MCF 10A (cell line): ENCODE results near the gene COLEC12. TPM values are rescaled to one million over a fixed set of nuclear protein-coding genes. Genes with fewer than 3 reads are reported as not detected.

Experiments
- BruUV-seq: library from RNA; stranded (reverse); fragments of 400-500 nt; replicated peaks from 2 replicates; lab custom pipeline; 2021; lab: Mats Ljungman, UMichigan
- CTCF ChIA-PET: fragments of 300-600 bp; sonication (Branson Sonifier 250); formaldehyde crosslinking; extraction: SDS; loops from one replicate; lab custom pipeline; 2021; ENCODE audit warnings: antibody characterized with exemption, inconsistent platforms; lab: Yijun Ruan, JAX
- POLR2A ChIA-PET: fragments of 300-600, 350-650 bp; sonication (Branson Sonifier 250); formaldehyde crosslinking; extraction: SDS; loops from one replicate; lab custom pipeline; 2020; ENCODE audit warnings: antibody characterized with exemption, inconsistent platforms; lab: Yijun Ruan, JAX
- DNase-seq: peaks from one replicate; pipeline ENCODE4 v3.0.0-alpha.2; 2018; ENCODE audit not compliant: unreplicated experiment
- H3K27ac Mint-ChIP-seq: one replicate; pipeline ENCODE4 v1.8.0; 2022; ENCODE audit warnings: mild to moderate bottlenecking, low read depth, mixed read lengths; ENCODE audit not compliant: unreplicated experiment
- H3K27me3 Mint-ChIP-seq: one replicate; pipeline ENCODE4 v1.8.0; 2022; ENCODE audit warnings: mixed read lengths; ENCODE audit not compliant: insufficient read depth, unreplicated experiment
- H3K36me3 Mint-ChIP-seq: one replicate; pipeline ENCODE4 v1.8.0; 2022; ENCODE audit warnings: mild to moderate bottlenecking, moderate library complexity, mixed read lengths; ENCODE audit not compliant: insufficient read depth, unreplicated experiment
- H3K4me1 Mint-ChIP-seq: one replicate; pipeline ENCODE4 v1.8.0; 2022; ENCODE audit warnings: mixed read lengths; ENCODE audit not compliant: insufficient read depth, unreplicated experiment
- H3K4me3 Mint-ChIP-seq: one replicate; pipeline ENCODE4 v1.8.0; 2022; ENCODE audit warnings: mild to moderate bottlenecking, moderate library complexity, mixed read lengths; ENCODE audit not compliant: unreplicated experiment
- H3K9me3 Mint-ChIP-seq: one replicate; pipeline ENCODE4 v1.8.0; 2022; ENCODE audit warnings: mixed read lengths; ENCODE audit not compliant: unreplicated experiment
- CTCF ChIP-seq: fragments of 200-600 bp; IDR thresholded peaks from one replicate; pipeline ENCODE4 v1.8.0; 2022; ENCODE audit warnings: antibody characterized with exemption, mild to moderate bottlenecking; ENCODE audit not compliant: unreplicated experiment
- intact Hi-C: fragments of 100-400 bp; cut with micrococcal nuclease; formaldehyde crosslinking; loops from 2 replicates; pipeline ENCODE4 v1.14.1; 2022
- total RNA-seq: library from RNA; stranded (reverse); gene quantifications from 2 replicates; pipeline ENCODE4 v1.2.3, GENCODE V29; 2022

COLEC12 gene
- total RNA-seq, 1 experiment from 2014 or later = 0.05 TPM

- ChIA-PET CTCF (interaction anchor here (0.6 kb wide), 2 partner anchors 20 to 26 kb away, joined by 3 to 4 read pairs; no protein-coding TSS in a partner anchor), POLR2A (no interaction called here)
- H3K27me3 Mint-ChIP-seq = no peaks in the 10 kb centered on the region
- no peak for TF ChIP-seq CTCF
- intact Hi-C loops = no loop called here
- DNase-seq = no peak
- peaks cover 23% of the 10 kb centered on the region for H3K9me3 Mint-ChIP-seq
- no peak overlapping the region for H3K4me3 Mint-ChIP-seq
- H3K36me3 Mint-ChIP-seq = no peaks in the 10 kb centered on the region
- no peak overlapping the region for H3K27ac Mint-ChIP-seq
- BruUV-seq = no TSS peak
- H3K4me1 Mint-ChIP-seq = no peaks in the 10 kb centered on the region
Measured at GRCh38 chr18:371609-371982, 128.9 kb downstream of the COLEC12 start.

GRCh38 chr18:370751-371608 lies 129.5 kb downstream of the COLEC12 start:
- peaks cover 29% of the 10 kb centered on the region for H3K9me3 Mint-ChIP-seq
- ChIA-PET CTCF (interaction anchor here (0.6 to 1.2 kb wide), 4 partner anchors 10 to 461 kb away, joined by 3 to 5 read pairs (median 4); no protein-coding TSS in a partner anchor), POLR2A (no interaction called here)
- BruUV-seq = no TSS peak
- H3K27me3 Mint-ChIP-seq = no peaks in the 10 kb centered on the region
- DNase-seq = no peak
- no peak for TF ChIP-seq CTCF
- intact Hi-C loops = no loop called here
- H3K36me3 Mint-ChIP-seq = no peaks in the 10 kb centered on the region
- H3K4me3 Mint-ChIP-seq = no peak overlapping the region
- H3K4me1 Mint-ChIP-seq = no peaks in the 10 kb centered on the region
- H3K27ac Mint-ChIP-seq = no peak overlapping the region

- Mint-ChIP-seq H3K4me1 (no peaks in the 10 kb centered on the region), H3K27me3 (no peaks in the 10 kb centered on the region), H3K27ac (no peak overlapping the region), H3K36me3 (no peaks in the 10 kb centered on the region), H3K4me3 (no peak overlapping the region), H3K9me3 (peaks cover 25% of the 10 kb centered on the region)
- intact Hi-C loops = no loop called here
- ChIA-PET CTCF (interaction anchor here (0.7 kb wide), 1 partner anchor 37 kb away, joined by 3 read pairs; no protein-coding TSS in a partner anchor), POLR2A (interaction anchor here (0.6 kb wide), 1 partner anchor 117 kb away, joined by 3 read pairs; no protein-coding TSS in a partner anchor)
- DNase-seq = no peak
- no TSS peak for BruUV-seq
- TF ChIP-seq CTCF = no peak
Measured at GRCh38 chr18:369224-370015, 131.1 kb downstream of the COLEC12 start.
